Measurements from ENCODE around the gene AAMP.

Gene AAMP

DNA sequence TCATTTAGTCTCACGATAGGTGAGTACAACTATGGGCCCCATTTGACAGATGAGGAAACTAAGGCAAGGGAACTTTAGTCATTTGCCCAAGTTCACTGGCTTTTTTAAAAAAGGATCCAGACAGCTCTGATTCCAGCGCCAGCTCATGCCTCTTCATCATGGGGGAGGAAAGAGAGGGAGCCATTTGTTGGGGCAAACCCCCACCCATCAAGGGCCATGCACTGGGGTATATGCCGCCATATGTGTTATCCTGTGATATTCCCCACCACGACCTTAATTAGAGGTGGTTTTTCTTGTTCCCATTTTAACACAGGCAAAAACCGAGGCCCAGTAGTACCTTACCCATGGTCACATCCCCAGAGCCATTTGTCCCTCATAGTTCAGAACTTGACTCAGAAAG is 9.8 kb downstream of the AAMP start:
- DNase-seq (ENCODE audit: low read depth in 2 of 2) = no peak

DNA sequence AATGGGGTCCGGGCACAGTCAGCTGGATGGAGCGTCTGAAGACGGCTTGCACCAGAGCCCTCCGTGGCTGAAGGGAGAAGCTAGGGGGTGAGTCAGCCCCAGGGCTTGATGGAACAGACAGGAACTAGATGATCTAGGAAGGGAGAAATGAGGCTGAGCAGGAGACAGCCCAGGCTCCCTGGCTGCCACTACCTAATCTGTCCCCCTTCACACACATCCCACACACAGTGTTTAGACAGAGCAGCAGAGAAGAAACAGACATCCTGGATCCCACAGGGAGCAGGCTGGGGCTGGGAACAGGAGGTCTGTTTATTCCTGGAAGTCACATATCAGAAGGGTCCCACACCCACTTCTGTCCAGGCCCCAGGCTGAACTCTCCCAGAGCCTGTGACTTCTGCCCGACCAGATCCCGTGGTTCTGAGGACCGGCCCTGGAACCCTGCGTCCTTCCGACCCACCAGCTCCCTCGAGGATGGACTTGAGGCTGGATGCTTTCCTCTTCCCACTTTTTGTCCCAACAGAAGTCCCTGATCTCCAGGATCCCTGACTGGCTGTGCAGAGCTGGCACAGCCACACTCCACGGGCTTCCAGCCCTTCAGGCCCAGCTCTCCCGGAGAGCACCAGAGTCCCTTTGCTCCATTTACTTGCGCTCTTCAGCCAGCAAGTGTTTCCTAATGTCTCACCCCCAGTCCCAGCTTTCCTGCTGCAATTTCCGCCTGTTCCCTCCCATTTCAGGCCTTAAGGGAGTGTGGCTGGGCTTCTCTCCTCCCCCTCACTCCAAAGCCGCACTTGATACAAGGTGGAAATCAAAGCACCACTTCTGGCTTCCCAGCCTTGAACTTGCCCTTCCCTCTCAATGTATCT is 10.6 kb downstream of the AAMP start:
- DNase-seq (ENCODE audit: low read depth in 2 of 2) = no peak

DNA sequence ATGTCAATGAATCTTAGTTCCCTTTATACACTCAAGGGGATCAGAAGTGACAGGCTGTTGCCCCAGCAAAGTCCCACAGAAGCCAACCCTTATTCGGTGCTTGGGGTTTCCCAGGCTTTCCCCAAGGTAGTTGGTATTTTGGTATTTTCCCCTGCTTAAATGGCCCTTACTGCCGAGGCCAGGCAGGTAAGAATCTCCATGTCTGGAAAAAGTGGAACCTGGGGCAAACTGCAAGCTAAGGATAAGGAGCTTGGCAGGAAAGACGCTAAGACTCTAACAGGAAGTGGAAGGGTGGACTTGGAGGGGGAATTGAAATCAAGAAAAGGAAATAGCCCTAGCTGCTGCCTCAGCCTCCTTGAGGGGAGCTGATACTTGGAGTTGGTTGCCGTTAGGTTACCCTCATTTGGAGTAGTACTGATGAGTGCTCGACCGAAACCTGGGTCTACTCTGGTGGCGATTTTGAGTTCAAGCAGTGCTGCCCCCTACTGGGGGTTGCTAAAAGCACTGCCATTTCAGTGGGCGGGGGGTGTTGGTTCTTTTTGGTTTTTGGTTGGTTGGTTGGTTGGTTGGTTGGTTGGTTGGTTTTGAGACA is 12.5 kb downstream of the AAMP start:
- DNase-seq (ENCODE audit: low read depth in 2 of 2) = peak; percentile 24 to 62

DNA sequence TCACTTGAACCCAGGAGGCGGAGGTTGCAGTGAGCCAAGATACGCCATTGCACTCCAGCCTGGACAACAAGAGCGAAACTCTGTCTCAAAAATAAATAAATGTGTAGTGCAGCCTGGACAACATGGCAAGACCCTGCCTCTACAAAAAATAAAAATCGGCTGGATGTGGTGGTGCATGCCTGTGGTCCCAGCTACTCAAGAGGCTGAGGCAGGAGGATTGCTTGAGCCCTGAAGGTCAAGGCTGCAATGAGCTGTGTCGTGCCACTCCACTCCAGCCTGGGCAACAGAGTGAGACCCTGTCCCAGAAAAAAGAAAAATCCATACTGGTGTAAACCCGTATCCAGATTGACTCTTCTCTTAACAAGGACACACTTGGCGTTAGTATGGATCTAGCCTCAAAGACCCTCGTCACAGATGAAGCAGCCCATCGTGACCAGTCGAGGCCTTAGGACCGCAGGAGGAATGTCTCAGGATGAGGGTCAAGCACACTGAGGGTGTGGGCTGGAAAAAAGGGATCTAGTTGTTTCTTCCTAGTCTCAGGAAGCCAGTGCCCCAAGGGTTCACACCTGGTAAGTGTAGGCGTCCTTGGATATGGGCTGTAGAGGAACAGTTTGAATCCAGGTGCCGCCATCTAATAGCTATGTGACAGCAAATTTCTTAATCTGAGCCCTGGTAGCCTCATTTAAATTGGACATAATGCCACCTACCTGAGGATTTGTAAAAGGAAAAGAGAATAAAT is 13.2 kb downstream of the AAMP start:
- DNase-seq (ENCODE audit: low read depth in 2 of 2) = no peak

DNA sequence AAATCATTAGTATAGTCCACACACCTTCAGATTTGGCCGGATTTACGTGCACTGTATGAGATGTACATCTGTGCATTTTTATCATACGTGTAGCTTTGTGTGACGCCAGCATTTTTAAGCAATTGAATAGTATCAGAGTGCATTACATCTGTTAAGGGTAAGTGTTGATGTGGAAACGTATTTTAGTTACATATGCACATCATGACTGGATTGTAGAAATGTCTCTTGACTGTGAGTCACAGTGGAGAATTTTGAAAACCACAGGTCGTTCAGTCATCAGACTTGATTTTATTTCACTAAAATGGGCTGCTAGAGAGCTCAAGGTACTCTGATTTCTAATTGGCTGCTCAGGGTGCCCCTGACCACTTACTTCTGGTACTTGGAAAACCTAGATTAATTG is 14.5 kb downstream of the AAMP start:
- DNase-seq (ENCODE audit: low read depth in 2 of 2) = no peak

DNA sequence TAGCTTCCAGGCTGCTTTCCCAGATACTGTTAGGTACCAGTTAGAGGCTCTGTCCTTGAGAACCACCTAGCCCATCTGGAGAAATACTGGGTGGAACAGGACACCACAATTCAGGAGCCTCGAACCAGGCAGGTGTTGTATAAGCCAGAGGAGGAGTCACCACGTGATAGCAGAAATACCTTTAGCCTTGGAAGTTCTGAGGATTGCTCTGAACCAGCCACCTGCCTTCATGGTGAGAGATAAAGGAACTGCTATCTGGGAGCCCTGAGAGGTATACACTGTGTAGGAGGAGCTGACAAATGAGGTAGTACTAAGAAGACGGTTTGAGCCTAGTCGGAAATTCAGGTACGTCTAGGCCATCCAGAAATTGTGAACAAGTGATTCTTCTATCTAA is 16.7 kb downstream of the AAMP start:
- no peak for DNase-seq (ENCODE audit: low read depth in 2 of 2)

DNA sequence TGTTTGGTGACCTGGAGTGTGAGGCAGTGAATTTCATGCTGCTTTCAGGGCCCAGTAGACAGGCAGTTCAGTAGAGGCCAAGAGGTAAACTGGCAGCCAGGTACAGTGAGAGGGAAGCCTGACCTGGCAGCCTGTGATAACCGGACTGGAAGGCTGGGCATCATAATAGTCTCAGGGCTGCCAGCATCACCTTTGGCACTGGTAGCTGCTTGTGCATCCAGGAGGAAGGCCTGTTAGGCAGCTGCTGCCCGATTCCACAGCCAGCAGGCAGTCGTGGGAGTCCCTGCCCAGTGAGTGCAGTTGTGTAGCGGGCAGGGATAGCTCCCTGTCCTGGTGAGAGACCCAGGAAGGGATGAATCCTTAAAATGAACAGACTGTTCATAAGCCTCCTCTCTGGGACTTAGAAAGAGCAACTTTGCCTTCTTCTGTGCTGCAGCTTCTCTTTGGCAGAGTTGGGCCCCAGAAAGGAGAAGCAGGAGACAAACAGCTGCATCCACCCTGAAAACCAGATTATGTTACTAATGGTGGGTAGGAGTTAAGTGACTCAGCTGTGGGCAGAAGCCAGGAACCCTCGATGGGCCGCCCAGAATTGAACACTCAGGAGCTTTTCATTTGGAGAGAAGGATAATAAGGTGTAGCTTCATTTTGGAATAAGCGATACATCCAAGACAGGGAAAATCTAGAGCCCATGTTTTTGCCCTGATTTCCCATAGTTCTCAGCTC is 17.3 kb downstream of the AAMP start:
- DNase-seq (ENCODE audit: low read depth in 2 of 2) = no peak

DNA sequence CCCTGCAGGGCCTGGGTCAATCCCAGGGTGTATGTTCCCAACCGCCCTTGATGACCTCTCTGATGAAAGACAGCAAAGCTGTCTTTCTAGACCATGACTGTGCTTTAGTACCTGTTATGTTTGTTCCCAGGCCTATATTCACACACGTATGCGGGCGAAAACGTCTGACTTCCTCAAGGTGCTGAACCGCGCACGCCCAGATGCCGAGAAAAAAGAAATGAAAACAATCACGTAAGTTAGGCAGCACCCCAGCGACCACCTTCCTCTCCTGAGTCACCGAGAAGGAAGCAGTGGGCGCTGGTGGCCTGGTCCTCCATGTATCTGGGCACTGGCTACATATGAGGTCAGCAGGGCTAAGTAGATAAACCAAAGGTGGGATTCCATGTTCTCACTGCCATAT is 20.2 kb downstream of the AAMP start:
- no peak for DNase-seq (ENCODE audit: low read depth in 2 of 2)

DNA sequence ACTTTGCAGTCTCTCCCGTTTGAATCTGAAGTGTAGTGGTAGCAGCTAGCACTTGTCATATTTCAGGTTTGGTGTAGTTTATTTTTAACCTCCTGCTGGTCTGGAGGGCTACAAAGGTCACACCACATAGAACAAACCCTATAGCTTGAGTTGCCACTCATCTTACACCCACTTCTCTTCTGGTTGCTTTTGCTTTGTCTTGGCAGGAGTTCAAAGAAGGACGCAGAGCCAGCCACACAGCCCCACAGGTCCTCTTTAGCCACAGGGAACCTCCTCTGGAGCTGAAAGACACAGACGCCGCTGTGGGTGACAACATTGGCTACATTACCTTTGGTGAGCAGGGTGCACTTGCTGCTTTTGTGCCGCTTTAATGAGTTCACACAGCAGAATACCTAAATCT is 24.7 kb downstream of the AAMP start:
- no peak for DNase-seq (ENCODE audit: low read depth in 2 of 2)

DNA sequence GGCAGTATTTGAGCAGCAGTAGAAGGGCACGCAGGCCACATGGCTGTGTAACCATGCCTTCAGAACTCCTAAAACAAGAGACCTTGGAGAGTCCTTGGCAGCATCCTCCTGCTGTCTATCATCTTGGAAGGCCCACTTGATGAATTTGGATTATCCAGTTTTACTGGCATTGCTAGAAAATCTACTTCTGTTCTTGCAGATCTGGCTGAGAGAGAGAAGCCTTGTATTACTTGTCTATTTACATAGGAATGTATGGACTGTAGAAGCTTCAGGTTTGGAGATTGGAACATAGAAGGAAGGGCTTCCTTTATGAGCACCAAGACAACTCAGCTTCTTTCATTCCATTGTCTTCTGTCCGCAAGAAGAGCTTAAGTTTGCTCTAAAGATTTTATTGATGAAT is 25.3 kb downstream of the AAMP start:
- no peak for DNase-seq (ENCODE audit: low read depth in 2 of 2)

DNA sequence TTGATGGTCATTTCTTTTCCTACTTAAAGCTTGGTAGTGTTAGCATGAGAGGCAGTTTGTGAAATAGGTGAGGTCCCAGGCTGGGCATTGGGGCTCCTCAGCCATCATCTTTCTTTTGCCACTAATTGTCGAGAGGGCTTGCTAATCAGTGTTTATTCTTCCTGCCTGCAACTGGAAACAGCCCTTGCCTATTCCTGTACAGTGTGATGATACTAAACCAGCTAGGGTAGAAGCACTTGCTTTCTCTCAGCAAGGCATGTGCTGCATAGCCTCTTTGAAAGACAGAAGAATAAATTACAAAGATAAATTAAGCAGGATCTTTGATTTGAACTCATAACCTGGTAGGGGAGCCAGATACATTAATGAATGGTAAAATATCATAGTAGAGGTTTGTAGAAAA is 25.7 kb downstream of the AAMP start:
- DNase-seq (ENCODE audit: low read depth in 2 of 2) = no peak

DNA sequence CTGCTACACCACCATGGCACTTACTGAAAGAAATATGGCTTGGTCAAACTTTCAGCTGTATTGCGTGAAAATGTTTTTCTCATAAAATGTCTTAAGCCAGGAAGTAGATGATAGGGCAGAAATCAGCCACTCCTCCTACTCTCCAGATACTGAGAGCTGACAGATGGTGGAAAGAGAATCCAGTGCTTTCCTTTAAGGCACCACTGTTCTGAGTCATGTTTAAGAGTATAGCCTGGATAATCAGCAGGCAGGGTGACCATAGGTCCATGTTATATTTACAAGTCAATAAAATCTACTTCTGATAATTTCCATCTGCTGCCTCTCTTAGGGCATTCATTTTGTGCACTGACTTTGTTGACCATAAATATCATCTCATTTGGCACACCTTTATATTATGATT is 31.1 kb downstream of the AAMP start:
- DNase-seq (ENCODE audit: low read depth in 2 of 2) = no peak

DNA sequence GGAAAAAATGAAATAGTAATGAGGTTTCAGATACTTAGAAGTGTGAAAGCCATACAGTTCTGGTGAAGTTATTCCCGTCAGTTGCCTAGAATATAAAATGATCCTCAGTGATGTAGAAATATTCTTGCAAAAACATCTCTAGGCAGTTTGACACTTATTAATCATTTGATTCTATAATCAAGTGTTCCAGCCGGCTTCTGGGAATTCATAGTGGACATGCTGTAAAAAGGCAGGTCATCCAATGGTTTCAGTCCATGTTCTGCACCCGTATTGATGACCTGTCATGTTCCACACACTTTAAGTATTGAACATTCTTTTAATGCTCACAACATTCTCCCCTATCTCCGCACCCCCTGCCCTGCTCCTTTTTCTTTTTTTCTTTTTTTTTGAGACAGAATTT is 33.1 kb downstream of the AAMP start:
- DNase-seq (ENCODE audit: low read depth in 2 of 2) = no peak

DNA sequence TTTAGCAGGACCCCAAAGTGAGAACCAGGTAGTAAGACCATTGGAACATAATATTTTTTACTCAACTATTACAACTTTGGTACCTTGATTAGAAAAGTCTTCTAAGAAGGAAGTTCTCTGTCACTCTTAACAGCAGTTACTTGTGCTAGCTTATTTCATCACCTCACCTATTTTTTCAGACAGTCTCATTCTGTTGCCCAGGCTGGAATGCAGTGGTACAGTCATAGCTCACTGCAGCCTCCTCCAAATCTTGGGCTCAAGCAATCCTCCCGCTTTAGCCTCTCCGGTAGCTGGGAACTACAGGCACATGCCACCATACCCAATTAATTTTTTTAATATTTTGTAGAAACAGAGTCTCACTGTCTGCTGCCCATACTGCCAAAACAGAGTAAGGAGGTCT is 34.9 kb downstream of the AAMP start:
- DNase-seq (ENCODE audit: low read depth in 2 of 2) = no peak

DNA sequence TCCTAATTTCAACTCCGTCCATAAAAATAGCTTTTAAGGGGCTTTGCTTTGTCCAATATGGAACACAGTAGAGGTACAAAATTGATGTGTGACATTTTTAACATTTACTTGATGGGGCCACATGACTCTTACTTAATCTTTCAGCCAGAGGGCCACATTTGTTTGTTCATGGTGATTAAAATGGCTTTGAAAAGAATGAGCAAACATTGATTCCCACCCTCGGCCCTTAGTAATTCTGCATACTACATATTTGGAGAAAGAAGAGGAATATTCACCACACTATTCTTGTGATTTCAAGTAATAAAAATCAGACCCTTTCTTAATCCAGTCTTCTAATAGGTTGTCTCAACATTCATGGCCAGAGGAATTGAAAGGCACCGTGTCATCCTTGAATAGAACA is 35.4 kb downstream of the AAMP start:
- no peak for DNase-seq (ENCODE audit: low read depth in 2 of 2)

DNA sequence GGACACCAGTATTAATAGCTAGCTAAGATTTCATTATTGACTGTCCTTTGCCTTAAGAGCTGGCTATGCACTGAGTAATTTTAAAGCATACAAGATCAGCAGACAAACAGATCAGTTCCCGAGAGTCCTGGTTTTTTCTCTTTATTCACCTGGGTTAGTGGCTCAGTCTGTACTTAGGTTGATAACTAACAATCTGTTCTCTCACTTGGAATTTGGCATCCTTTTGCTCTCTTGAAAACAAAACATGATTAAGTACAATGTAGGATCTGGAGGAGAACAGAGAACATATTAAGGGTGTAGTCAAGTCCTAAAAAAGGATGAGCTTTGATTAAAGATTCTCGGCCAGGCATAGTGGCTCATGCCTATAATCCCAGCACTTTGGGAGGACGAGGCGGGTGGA is 36.4 kb downstream of the AAMP start:
- no peak for DNase-seq (ENCODE audit: low read depth in 2 of 2)

DNA sequence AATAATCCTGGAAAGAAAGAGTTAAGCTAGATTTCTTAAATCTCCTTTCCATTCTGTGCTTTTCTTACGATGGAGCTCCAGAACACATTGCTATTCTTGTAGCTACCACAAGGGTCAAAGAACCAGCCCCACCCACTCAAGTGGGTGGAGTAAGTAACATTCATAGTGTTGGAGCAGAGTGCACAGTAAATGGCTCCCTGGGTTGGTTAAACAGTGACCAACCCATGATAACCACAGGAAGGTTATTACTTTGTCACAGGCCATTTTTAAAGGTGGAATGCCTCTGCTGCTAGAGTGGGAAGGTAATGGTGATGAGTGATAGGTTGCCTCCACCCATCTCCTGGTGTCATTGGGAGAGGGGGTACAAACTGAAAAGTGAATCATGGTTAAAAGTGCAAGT is 39.1 kb downstream of the AAMP start:
- DNase-seq (ENCODE audit: low read depth in 2 of 2) = no peak

DNA sequence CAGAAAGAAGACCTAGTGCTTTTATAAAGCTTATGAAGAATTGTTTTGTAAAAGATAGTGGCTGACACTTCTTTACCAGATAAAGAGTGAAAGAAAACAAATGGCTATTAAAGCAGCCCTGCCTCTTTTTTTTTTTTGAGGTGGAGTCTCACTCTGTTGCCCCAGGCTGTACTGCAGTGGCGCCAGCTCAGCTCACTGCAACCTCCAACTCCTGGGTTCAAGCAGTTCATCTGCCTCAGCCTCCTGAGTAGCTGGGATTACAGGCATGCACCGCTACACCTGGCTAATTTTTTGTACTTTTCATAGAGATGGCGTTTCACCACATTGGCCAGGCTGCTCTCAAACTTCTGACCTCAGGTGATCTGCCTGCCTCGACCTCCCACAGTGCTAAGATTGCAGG is 40.1 kb downstream of the AAMP start:
- no peak for DNase-seq (ENCODE audit: low read depth in 2 of 2)

DNA sequence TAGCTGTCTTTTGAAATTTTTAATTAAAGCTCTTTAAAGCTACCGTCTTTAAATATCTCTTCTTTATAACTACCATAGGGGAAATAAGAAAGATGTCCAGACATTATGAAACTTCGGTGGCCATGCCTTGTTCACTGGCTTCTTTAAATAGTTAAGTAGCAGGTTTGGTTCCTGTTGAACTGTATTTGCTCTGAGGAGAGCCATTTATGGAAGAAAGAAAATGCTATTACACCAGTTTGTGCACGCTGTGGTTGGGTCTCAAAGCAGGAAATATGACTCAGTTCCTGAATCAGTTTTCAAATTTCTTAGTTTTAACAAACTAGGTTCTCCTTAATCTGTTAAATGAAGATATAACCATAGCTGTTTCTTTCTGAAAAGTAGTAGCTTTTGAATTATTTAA is 40.7 kb downstream of the AAMP start:
- DNase-seq (ENCODE audit: low read depth in 2 of 2) = no peak

DNA sequence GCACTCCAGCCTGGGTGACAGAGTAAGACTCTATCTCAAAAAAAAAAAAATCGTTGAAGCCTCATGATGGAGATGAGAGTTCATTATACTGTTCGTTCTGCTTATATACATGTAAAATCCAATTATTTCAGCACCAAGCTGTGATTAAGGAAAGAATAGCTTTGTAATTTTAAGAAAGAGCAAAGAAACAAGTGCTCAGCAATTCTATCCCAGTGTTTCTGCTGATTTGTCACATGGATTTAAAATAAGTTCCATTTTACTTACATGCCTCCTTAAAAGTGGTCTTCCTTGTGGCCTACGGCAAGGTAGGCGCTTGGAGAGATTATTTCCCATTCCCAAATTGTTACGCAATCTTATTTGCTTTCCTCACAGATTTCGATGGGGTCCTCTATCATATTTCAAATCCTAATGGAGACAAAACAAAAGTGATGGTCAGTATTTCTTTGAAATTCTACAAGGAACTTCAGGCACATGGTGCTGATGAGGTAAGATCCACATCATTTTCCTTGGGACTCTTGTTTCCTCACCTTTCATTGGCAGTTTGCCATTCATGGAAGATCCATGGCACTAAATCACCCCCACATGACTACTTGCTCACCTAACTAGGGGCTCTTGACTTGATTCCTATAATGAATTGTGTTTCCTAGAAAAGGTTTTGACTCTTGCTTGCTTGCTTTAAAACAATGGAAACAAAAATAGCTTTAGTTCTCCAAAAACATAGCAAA is 41.4 kb downstream of the AAMP start:
- no peak for DNase-seq (ENCODE audit: low read depth in 2 of 2)

DNA sequence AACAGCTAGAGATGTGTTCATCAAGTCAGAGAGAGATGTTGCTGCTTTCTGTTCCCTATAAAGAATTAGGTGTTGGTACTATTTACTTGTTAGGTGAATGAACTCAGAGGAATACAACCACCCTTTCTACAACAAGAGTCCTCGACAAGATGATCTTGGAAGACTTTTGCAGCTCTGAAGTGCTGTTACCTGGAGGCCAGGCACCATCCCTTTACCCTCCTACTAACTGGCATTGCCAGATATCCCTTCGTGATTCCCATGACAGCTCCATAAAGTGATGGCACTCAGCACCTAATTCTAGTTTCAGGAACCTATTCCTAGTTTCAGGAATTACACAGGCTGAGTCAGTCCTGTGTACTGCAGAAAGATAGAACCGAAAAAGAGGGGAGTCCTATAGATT is 43.0 kb downstream of the AAMP start:
- no peak for DNase-seq (ENCODE audit: low read depth in 2 of 2)

DNA sequence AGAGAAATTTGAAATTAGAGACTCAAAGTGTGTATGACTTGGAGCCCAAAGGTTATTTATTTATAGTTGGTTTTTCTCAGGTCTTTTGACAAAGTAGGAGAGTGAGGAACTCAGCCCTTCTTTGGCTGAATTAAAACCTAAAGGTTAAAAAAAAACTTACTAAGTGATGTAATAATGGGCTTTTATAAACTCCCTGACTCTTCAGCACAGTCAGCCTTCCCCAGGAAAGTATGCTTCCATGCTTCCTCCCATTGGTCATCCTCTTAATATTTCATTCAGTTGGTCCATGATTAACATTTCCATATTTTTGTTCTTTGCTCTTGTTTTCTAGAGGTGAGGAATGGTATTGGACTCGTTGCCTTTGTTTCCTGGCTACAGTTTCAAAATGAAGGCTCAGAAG is 45.8 kb downstream of the AAMP start:
- no peak for DNase-seq (ENCODE audit: low read depth in 2 of 2)
